ENCODE results near the gene PDLIM5.
"Not testable (repeated sequence)": the region's sequence is repeated elsewhere in the genome, so short reads cannot be mapped to it uniquely, and the experiment has no call there.

Gene PDLIM5

GRCh38 chr4:94531991-94532789, 80.4 kb downstream of the PDLIM5 start:
- no peak for DNase-seq

DNA sequence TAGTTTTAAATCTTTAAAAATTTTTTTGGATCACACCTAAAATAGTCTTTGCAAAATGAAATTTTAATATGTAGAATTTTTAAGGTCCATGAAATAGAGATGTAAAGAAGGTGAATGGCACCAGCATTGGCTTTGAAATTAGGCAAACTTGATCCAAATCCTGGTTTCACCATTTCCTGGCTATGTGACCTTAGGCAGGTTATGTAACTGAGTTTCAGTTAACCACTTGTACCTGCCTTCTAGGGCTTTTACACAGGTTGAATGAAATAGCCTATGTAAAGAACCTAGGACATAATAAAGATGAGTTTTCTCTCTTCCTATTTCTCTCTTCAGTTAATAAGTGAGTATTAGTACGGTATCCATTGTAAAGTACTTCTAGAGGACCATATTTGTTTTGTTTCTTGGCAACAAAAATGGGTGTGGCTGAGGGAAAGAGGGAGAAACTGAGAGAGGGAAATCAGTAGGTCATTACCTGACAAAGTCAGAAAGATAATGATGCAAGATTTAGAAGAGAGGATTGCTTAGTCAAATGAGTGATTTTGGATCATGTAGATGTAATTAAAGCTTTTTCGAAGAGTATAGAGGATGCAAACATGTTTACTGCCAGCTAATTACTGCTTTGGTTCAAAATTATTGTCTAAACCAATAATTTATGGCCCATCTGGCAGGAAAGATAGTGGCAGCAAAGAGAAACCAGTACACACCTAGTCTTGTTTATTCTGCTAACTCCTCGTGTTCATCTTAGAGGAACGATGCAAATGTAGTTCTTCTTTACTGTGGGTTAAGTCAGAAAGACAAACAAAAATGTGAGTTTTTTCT, 81.9 kb downstream of the PDLIM5 start:
- no peak for DNase-seq

DNA sequence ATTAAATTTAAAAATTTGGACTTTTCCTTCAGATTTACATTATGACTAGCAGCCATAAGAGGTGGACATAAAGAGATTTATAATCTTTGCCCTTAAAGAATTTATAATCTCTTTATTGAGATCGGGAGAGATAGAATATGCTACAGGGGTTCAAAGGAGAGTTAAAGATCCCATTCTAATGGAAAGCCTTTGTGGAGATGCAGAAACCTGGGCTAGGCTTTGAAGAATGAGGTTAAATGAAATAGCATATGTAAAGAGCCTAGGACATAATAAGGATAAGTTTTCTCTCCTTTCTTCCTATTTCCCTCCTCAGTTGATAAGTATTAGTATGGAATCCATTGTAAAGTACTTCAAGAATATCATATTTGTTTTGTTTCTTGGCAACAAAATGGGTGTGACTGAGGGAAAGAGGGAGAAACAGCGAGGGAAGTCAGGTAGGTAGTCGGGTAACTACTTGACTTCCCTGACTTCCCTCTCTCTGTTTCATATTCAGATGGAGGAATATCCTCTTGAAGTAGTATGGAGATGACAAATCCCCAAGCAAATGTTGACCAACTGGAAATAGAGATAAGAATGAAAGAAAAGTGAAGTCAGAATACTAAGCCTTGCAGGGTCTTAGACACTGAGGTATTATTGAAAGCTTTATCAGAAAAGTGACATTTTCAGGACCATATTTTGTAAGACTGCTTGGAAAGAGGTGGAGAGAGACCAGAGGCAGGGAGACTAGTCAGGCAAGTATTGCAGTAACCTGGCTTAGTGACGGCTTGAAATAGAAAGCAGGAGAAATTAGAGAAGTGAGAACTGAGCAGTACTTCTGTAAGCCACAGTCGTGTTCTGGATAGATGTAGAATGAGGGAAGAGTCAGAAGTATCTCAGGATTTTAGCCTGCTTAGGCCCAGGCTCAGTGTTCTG, 82.9 kb downstream of the PDLIM5 start:
- DNase-seq: no peak

DNA sequence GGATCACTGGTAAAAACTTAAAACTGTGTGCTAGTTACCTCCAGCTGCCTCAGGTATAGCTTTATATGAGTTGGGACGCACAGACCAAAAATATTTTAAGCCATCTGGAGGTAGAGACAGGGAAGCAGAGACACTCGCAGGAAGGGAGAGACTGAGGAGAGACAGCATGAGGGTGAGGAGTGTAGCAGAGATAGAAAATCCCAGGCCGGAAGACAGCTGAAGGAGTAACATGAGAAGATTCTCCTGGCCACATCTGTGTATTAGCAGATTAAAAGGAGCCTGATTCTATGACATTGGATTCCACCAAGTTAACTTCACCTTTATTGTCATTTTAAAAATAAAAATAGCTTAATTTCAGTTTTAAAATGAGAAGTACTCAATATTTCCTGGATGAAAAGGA, 84.3 kb downstream of the PDLIM5 start:
- DNase-seq: no peak

- no peak for DNase-seq
Measured at GRCh38 chr4:94536649-94537469, 85.1 kb downstream of the PDLIM5 start.

DNA sequence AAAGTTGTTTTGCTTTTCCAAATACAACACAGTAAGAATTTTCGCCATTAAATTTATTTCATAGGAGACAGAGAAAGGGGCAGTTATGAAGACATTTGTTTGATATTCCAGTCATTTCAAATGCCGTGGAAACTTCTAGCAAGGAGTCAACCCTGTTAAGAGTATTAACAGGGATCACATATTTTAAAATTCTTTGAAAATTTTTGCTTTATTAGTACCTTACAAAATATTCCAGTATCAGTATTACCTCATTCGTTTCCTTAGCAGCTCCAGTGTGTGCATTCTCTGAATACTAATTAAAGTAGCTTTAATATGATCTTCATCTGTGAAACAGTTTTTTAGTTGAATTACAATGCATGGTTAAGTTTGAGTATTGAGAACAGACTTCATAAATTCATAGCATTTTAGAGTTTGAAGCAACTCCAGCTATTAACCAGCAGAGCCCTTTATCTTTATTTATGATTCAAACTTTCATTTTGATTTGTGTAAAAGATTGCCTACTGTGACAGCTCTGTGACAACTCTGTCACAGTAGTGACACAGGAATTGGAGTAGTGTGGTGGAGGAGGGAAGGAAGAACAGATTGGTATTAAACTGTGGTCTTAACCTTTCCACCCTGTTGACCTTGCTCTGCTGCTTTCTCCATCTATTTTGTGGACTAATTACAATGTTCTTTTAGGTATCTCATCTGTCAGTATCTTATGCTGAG, 86.3 kb downstream of the PDLIM5 start:
- no peak for DNase-seq

- no peak for DNase-seq
Measured at GRCh38 chr4:94540476-94540875, 88.7 kb downstream of the PDLIM5 start.

DNA sequence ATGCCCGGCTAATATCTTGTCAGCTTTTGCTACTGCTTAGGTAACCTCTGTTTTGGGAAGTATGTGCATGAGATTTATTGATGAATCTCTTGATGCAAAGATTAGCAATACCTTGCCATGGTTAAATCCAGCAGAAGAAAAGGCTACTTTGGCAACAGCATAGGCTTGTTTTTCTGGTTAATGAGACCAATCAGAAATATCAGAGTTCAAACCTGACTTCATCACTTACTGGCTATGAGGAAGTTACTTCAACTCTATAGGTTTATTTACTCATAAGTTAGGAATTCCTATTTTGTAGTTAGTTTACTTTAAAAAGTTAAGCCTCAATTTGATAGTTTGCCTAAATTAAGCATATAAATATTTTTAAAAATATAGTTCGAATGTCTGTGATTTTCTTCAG, 93.1 kb downstream of the PDLIM5 start:
- DNase-seq: no peak

- no peak for DNase-seq
Measured at GRCh38 chr4:94545296-94545695, 93.6 kb downstream of the PDLIM5 start.

DNA sequence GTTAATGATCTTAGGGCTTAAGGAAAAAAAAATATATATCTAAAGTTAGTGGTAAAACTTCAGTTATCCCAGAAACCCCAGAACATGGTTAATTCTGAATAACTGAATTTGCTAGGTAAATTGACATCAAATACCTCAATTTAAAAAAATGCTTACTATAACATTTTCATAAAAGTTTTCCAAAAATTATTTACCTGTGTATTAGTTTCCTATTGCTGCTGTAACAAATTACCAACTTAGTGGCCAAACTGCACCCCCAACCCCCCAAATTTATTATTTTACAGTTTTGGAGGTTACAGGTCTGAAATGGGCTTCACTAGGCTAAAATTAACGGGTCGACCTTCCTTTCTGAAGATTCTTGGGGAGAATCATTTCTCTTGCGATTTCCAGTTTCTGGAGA, 95.2 kb downstream of the PDLIM5 start:
- DNase-seq: no peak

DNA sequence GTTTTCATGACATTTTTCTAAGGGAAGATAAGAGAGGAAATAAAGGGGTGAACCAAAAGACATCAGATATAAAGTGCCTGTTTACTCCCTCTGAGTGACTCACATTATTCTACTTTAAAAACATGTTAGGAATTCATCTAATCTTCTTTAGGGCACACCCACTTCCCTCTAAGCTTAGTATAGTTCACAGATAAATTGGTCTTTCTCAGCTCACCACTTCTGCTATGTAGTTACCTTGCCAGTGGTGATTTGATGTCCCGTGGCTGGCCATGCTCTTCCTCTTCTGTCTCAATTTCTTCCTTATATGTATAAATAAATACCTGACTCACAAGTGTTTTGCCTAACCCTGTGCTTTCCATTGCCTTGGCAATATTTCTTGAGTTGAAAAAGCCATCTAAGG, 96.8 kb downstream of the PDLIM5 start:
- DNase-seq: no peak

GRCh38 chr4:94550352-94550751, 98.6 kb downstream of the PDLIM5 start:
- DNase-seq: no peak

GRCh38 chr4:94550851-94551250, 99.1 kb downstream of the PDLIM5 start:
- no peak for DNase-seq

- no peak for DNase-seq
Measured at GRCh38 chr4:94551643-94552564, 100.2 kb downstream of the PDLIM5 start.

DNA sequence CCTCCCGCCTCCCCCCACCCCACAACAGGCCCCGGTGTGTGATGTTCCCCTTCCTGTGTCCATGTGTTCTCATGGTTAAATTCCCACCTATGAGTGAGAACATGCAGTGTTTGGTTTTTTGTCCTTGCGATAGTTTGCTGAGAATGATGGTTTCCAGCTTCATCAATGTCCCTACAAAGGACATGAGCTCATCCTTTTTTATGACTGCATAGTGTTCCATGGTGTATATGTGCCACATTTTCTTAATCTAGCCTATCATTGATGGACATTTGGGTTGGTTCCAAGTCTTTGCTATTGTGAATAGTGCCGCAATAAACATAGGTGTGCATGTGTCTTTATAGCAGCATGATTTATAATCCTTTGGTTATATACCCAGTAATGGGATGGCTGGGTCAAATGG, 104.3 kb downstream of the PDLIM5 start:
- DNase-seq: not testable (repeated sequence)

DNA sequence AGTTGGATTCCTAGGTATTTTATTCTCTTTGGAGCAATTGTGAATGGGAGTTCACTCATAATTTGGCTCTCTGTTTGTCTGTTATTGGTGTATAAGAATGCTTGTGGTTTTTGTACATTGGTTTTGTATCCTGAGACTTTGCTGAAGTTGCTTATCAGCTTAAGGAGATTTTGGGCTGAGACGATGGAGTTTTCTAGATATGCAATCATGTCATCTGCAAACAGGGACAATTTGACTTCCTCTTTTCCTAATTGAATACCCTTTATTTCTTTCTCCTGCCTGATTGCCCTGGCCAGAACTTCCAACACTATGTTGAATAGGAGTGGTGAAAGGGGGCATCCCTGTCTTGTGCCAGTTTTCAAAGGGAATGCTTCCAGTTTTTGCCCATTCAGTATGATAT, 105.9 kb downstream of the PDLIM5 start:
- not testable (repeated sequence) for DNase-seq

- no peak for DNase-seq
Measured at GRCh38 chr4:94558392-94558904, 106.7 kb downstream of the PDLIM5 start.

GRCh38 chr4:94559351-94559806, 107.6 kb downstream of the PDLIM5 start:
- no peak for DNase-seq

DNA sequence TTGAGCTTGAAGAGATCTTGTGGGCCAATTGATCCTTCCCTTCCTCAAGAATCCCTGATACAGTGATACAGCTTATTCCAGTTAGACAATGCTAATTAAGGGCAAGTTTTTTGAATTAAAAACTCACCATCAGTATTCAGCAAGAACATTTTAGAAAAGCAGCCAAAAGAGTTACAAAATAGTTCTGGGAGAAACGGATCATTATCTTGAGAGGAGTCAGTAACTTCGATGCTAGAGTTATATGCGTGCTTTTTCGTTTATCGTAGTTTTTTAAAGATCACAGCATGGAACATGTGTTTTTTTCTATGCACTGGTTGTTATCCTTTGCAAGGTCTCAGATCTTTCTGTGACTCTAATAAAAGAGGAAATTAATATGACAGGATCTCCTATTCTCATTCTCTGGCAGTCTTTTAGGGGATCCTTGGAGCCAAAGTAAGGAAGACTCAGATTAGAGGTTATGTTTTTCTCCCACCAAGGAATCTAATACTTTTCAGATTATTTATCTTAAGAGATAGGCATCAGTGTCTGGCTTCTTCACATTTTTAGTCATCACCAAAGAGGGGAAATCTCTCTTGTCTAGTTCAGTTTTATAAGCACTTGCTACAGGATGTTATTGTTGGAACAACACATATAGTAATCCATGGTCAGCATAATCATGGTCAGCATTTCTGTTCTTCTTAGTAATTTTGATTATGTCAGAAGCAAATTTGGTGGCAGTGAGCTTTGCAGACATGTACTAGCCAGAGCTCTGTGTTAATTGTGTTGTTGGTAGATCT, 109.7 kb downstream of the PDLIM5 start:
- no peak for DNase-seq

Data from activated naive CD4-positive, alpha-beta T cell treated with Interleukin-2 at 50 U/mL for 16 hours (primary cell).